C4-2B (cell line): ENCODE data around the gene GPA33.

ENCODE experiments used
- ZFX ChIP-seq: fragments of 450-650 bp; IDR thresholded peaks from 2 replicates; pipeline ENCODE4 v1.6.1; 2017
- TF ChIP-seq, protein P1 (sequence below): fragments of 450-650 bp; conservative IDR thresholded peaks from 2 replicates; pipeline ENCODE4 v1.5.1; 2017; ENCODE audit warnings: mild to moderate bottlenecking

DNA sequence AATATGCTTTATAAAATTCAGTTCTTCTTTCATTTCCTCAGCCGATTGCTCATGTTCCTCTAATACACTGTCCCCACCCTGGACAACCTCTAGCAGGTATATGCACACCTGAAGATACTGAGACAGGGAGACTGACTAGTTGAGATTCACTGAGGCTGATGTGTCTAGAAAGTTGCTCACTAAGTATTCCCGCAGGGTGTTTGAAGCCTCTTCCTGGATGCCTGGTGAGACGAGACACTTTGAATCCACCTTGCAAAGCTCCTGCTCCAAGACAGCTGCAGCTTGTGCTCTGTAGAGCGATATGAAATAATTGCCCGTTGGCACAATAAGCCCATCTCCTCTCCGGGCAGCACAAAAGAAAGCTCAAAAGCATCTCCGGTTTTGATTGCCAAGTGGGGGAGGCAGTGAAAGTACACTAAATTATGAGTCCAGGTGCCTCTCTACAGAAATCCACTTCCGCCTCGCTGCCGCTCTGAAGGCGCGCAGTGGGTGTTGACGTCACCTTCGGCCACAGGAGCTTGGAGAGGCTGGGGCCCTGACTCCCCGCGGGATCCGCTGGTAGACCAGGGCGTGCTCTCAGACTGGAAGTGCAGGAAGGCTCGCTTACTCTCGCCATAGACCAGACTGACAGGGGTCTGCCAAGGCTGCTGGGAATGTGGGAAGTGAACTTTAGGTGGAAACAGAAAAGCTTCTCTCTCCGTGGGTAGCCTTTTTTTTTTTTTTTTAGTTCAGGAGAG is 46.3 kb downstream of the GPA33 start:
- TF ChIP-seq, protein P1, sequence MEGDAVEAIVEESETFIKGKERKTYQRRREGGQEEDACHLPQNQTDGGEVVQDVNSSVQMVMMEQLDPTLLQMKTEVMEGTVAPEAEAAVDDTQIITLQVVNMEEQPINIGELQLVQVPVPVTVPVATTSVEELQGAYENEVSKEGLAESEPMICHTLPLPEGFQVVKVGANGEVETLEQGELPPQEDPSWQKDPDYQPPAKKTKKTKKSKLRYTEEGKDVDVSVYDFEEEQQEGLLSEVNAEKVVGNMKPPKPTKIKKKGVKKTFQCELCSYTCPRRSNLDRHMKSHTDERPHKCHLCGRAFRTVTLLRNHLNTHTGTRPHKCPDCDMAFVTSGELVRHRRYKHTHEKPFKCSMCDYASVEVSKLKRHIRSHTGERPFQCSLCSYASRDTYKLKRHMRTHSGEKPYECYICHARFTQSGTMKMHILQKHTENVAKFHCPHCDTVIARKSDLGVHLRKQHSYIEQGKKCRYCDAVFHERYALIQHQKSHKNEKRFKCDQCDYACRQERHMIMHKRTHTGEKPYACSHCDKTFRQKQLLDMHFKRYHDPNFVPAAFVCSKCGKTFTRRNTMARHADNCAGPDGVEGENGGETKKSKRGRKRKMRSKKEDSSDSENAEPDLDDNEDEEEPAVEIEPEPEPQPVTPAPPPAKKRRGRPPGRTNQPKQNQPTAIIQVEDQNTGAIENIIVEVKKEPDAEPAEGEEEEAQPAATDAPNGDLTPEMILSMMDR, result no peak
- TF ChIP-seq ZFX, result no peak
